ENCODE data around the gene WASHC3. TPM values are rescaled to one million over a fixed set of nuclear protein-coding genes. Genes with fewer than 3 reads are reported as not detected.

The WASHC3 gene
- total RNA-seq, 1 experiment from 2014 or later = 16.6 TPM

DNA sequence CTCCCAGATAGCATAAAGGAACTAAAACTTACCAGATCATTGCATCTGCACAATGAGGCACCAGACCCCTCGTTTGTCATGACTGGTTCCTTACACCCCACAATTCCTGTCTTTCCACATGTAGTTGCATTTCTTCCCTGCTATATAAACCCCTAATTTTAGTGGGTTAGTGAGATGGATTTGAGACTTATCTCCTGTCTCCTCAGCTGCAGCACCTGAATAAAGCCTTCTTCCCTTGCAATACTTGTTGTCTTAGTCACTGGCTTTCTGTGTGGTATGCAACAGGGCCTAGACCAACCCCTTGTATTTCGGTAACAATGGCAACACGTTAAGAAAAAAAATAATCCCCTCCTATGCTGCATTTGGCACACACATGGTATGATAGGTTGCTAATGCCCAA, 45.1 kb upstream of the WASHC3 start:
- H3K9me3 ChIP-seq (ENCODE audit: low read depth, low read length, poor library complexity, severe bottlenecking) = peaks cover 14% of the 10 kb centered on the region
- ChIA-PET POLR2A (ENCODE audit: low non-redundant PET) (no interaction called here), CTCF (no interaction called here)
- no peak for TF ChIP-seq EZH2 (IDR thresholded peaks at IDR 0.05; ENCODE audit: borderline replicate concordance, low read depth, low read length, poor library complexity, severe bottlenecking)
- no peak for TF ChIP-seq CTCF (conservative IDR thresholded peaks at IDR 0.05; ENCODE audit: low read depth, low read length)
- BruUV-seq (replicated peaks) = no TSS peak
- no peaks in the 10 kb centered on the region for H3K4me1 ChIP-seq (ENCODE audit: insufficient read depth, low read length, poor library complexity, severe bottlenecking)
- no peaks in the 10 kb centered on the region for H3K27me3 ChIP-seq (replicated peaks; ENCODE audit: insufficient read depth, low read depth, low read length, poor library complexity)
- H3K4me3 ChIP-seq (ENCODE audit: low read depth, low read length, poor library complexity, severe bottlenecking) = no peak overlapping the region
- intact Hi-C loops (cut with micrococcal nuclease; ENCODE audit: unreplicated experiment) = no loop called here
- no peak overlapping the region for H3K27ac ChIP-seq (ENCODE audit: low read depth, low read length, poor library complexity, severe bottlenecking)
- DNase-seq (ENCODE audit: low spot score) = no peak
- peaks cover 44% of the 10 kb centered on the region for H3K36me3 ChIP-seq (ENCODE audit: insufficient read depth, low read length, poor library complexity, severe bottlenecking)

DNA sequence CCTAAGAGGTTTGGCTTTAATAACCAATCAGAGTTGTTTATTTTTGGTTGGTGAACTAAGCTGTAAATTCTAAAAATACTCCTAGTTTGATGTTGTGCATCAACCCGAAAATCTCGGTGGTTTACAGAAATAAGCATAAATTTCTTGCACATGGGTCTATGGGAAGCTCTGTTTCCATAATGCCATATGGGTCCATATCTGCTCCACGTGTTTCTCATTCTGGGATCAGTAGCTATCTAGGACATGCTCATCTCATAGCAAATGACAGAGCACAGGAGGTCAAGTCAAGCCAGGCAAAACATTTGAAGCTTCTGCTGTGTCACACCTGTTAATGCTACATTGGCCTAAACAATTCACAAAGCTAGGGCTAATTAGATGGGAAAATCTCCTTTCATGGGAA, 35.1 kb upstream of the WASHC3 start:
- POLR2A ChIA-PET (ENCODE audit: low non-redundant PET) = no interaction called here
- Histone ChIP-seq H3K4me1 (ENCODE audit: insufficient read depth, low read length, poor library complexity, severe bottlenecking) (no peaks in the 10 kb centered on the region), H3K9me3 (ENCODE audit: low read depth, low read length, poor library complexity, severe bottlenecking) (no peaks in the 10 kb centered on the region), H3K36me3 (ENCODE audit: insufficient read depth, low read length, poor library complexity, severe bottlenecking) (peaks cover 28% of the 10 kb centered on the region), H3K27ac (ENCODE audit: low read depth, low read length, poor library complexity, severe bottlenecking) (no peak overlapping the region), H3K4me3 (ENCODE audit: low read depth, low read length, poor library complexity, severe bottlenecking) (no peak overlapping the region), H3K27me3 (replicated peaks; ENCODE audit: insufficient read depth, low read depth, low read length, poor library complexity) (no peaks in the 10 kb centered on the region)
- TF ChIP-seq EZH2 (IDR thresholded peaks at IDR 0.05; ENCODE audit: borderline replicate concordance, low read depth, low read length, poor library complexity, severe bottlenecking) (no peak), CTCF (conservative IDR thresholded peaks at IDR 0.05; ENCODE audit: low read depth, low read length) (no peak)
- BruUV-seq (replicated peaks) = no TSS peak
- CTCF ChIA-PET = interaction anchor here (0.7 kb wide), 1 partner anchor 496 kb away, joined by 3 read pairs; no protein-coding TSS in a partner anchor
- DNase-seq (ENCODE audit: low spot score) = no peak
- intact Hi-C loops (cut with micrococcal nuclease; ENCODE audit: unreplicated experiment) = loop anchor here (5.0 to 10.0 kb wide), 3 partner anchors 388 to 718 kb away; partner anchors contain the start of gene IGF1

DNA sequence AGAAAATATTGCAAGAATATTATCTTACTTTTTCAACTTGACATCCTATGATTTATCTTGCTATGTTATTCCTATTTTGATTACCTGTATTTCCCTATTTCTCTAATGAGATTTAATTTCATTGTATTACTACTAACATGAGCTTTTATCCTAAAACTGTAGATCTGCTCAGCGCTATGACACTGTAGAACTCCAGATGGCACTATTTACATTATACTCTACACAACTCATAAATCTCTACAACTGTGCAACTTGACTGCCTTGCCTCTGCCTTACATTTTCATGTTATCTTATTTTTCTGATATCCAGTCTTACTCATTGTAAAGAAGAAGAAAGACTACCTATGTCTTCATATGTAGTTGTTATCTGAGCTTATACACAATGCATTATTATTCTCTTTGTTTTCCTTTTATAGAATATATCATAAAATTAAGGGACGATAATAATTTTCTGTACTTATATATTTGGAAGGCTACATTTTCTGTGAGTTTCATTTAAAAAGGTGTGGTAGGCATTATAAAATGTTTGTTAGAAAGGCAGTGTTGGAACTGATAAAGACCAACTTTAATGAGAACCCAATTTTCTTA, 34.0 kb upstream of the WASHC3 start:
- Histone ChIP-seq H3K4me3 (ENCODE audit: low read depth, low read length, poor library complexity, severe bottlenecking) (no peak overlapping the region), H3K4me1 (ENCODE audit: insufficient read depth, low read length, poor library complexity, severe bottlenecking) (no peaks in the 10 kb centered on the region), H3K27me3 (replicated peaks; ENCODE audit: insufficient read depth, low read depth, low read length, poor library complexity) (no peaks in the 10 kb centered on the region), H3K9me3 (ENCODE audit: low read depth, low read length, poor library complexity, severe bottlenecking) (no peaks in the 10 kb centered on the region), H3K36me3 (ENCODE audit: insufficient read depth, low read length, poor library complexity, severe bottlenecking) (peaks cover 25% of the 10 kb centered on the region), H3K27ac (ENCODE audit: low read depth, low read length, poor library complexity, severe bottlenecking) (no peak overlapping the region)
- no TSS peak for BruUV-seq (replicated peaks)
- POLR2A ChIA-PET (ENCODE audit: low non-redundant PET) = interaction anchor here (0.6 kb wide), 2 partner anchors 181 to 326 kb away, joined by 3 read pairs; no protein-coding TSS in a partner anchor
- peak; percentile 41 for DNase-seq (ENCODE audit: low spot score)
- intact Hi-C loops (cut with micrococcal nuclease; ENCODE audit: unreplicated experiment) = loop anchor here (5.0 to 10.0 kb wide), 3 partner anchors 389 to 719 kb away; partner anchors contain the start of gene IGF1
- TF ChIP-seq EZH2 (IDR thresholded peaks at IDR 0.05; ENCODE audit: borderline replicate concordance, low read depth, low read length, poor library complexity, severe bottlenecking) (no peak), CTCF (conservative IDR thresholded peaks at IDR 0.05; ENCODE audit: low read depth, low read length) (peak; percentile 67)
- CTCF ChIA-PET = interaction anchor here (0.5 to 0.6 kb wide), 4 partner anchors 21 to 607 kb away, joined by 3 to 5 read pairs (median 3); no protein-coding TSS in a partner anchor
